ENCODE measurements around the gene DLG5. TPM values are rescaled to one million over a fixed set of nuclear protein-coding genes. Genes with fewer than 3 reads are reported as not detected.

The DLG5 gene
- total RNA-seq, 2 donors from 2014 or later, result 22.6 to 35.6 TPM

GRCh38 chr10:77915319-77916105 is 11.0 kb downstream of the DLG5 start:
- TF ChIP-seq CTCF (IDR thresholded peaks at IDR 0.05) (no peak), POLR2A (IDR thresholded peaks at IDR 0.05) (no peak)
- DNase-seq (no peak), ATAC-seq (no peak)
- no peaks in the 10 kb centered on the region for H3K9me3 ChIP-seq
- intact Hi-C loops (cut with DNase I), result no loop called here
- H3K36me3 ChIP-seq (replicated peaks in 1 of 2; ENCODE audit: insufficient read depth in 1 of 2, low read depth in 2 of 2), result no peaks in the 10 kb centered on the region
- WGBS, 2 donors, result 76 to 82% methylated on average over 10 of the region's 10 CpGs
- no peak overlapping the region for H3K27ac ChIP-seq
- H3K4me3 ChIP-seq, result no peak overlapping the region
- H3K27me3 ChIP-seq, result no peaks in the 10 kb centered on the region
- H3K4me1 ChIP-seq, result peaks cover 15% of the 10 kb centered on the region

GRCh38 chr10:77913090-77913489 is 13.5 kb downstream of the DLG5 start:
- Histone ChIP-seq H3K36me3 (replicated peaks in 1 of 2; ENCODE audit: insufficient read depth in 1 of 2, low read depth in 2 of 2) (no peaks in the 10 kb centered on the region), H3K9me3 (no peaks in the 10 kb centered on the region), H3K4me3 (no peak overlapping the region), H3K27ac (no peak overlapping the region), H3K4me1 (peaks cover 16% of the 10 kb centered on the region), H3K27me3 (no peaks in the 10 kb centered on the region)
- WGBS, 2 donors, result 57 to 70% methylated on average over 4 of the region's 4 CpGs
- TF ChIP-seq POLR2A (IDR thresholded peaks at IDR 0.05), result no peak
- no peak for TF ChIP-seq CTCF (IDR thresholded peaks at IDR 0.05)
- intact Hi-C loops (cut with DNase I), result no loop called here
- ATAC-seq (no peak), DNase-seq (no peak)

- H3K27me3 ChIP-seq, result no peaks in the 10 kb centered on the region
- no peak for TF ChIP-seq CTCF (IDR thresholded peaks at IDR 0.05)
- TF ChIP-seq POLR2A (IDR thresholded peaks at IDR 0.05), result no peak
- H3K4me1 ChIP-seq, result peaks cover 16% of the 10 kb centered on the region
- no peaks in the 10 kb centered on the region for H3K9me3 ChIP-seq
- WGBS, 2 donors, result 77 to 94% methylated on average over 2 of the region's 2 CpGs
- H3K27ac ChIP-seq, result no peak overlapping the region
- intact Hi-C loops (cut with DNase I), result no loop called here
- H3K36me3 ChIP-seq (replicated peaks in 1 of 2; ENCODE audit: insufficient read depth in 1 of 2, low read depth in 2 of 2), result no peaks in the 10 kb centered on the region
- H3K4me3 ChIP-seq, result no peak overlapping the region
- DNase-seq (no peak), ATAC-seq (no peak)
Observed at GRCh38 chr10:77912576-77912975, 14.0 kb downstream of the DLG5 start.

GRCh38 chr10:77911535-77912123 is 14.9 kb downstream of the DLG5 start:
- H3K36me3 ChIP-seq (replicated peaks in 1 of 2; ENCODE audit: insufficient read depth in 1 of 2, low read depth in 2 of 2), result no peaks in the 10 kb centered on the region
- H3K4me3 ChIP-seq, result no peak overlapping the region
- WGBS, 2 donors, result 60 to 64% methylated on average over 7 of the region's 7 CpGs
- peak in 1 of 4 donors; percentile 36 for DNase-seq
- no peaks in the 10 kb centered on the region for H3K27me3 ChIP-seq
- H3K9me3 ChIP-seq, result no peaks in the 10 kb centered on the region
- H3K27ac ChIP-seq, result no peak overlapping the region
- no peak for ATAC-seq
- H3K4me1 ChIP-seq, result peaks cover 25% of the 10 kb centered on the region
- TF ChIP-seq POLR2A (IDR thresholded peaks at IDR 0.05) (no peak), CTCF (IDR thresholded peaks at IDR 0.05) (peak in 1 of 7 experiments; percentile 12)
- intact Hi-C loops (cut with DNase I), result no loop called here
